OCI-LY1 (cell line): Measurements from ENCODE around the gene MRPL22.

ENCODE experiments used
- H2AFZ ChIP-seq: fragments of 200-600 bp; sonication (generic), shearing (Covaris generic); 2 replicates; pipeline ENCODE4 v1.6.0; 2014; ENCODE audit warnings: antibody characterized with exemption, mild to moderate bottlenecking, low read length
- H3F3A ChIP-seq: fragments of 200-600 bp; sonication (generic), shearing (Covaris generic); 2 replicates; pipeline ENCODE4 v1.6.0; 2014; ENCODE audit warnings: mild to moderate bottlenecking, antibody characterized with exemption, low read length, moderate library complexity; ENCODE audit not compliant: insufficient read depth
- H3K27ac ChIP-seq: fragments of 200-600 bp; sonication (generic); 2 replicates; pipeline ENCODE4 v1.5.1; 2014; ENCODE audit warnings: low read length, mixed run types, mild to moderate bottlenecking, low read depth; ENCODE audit not compliant: poor library complexity, severe bottlenecking
- H3K27me3 ChIP-seq: fragments of 200-600 bp; sonication (generic); 2 replicates; pipeline ENCODE4 v1.6.0; 2014; ENCODE audit warnings: antibody characterized with exemption, mild to moderate bottlenecking, low read length, moderate library complexity; ENCODE audit not compliant: insufficient read depth
- H3K36me3 ChIP-seq: fragments of 200-600 bp; sonication (generic); 2 replicates; pipeline ENCODE4 v1.6.1; 2014; ENCODE audit warnings: mild to moderate bottlenecking, antibody characterized with exemption, low read length, moderate library complexity, mixed read lengths; ENCODE audit not compliant: insufficient read depth
- H3K4me1 ChIP-seq: fragments of 200-600 bp; sonication (generic); 2 replicates; pipeline ENCODE4 v1.5.1; 2014; ENCODE audit warnings: mild to moderate bottlenecking, low read length, moderate library complexity; ENCODE audit not compliant: insufficient read depth, severe bottlenecking
- H3K4me2 ChIP-seq: fragments of 200-600 bp; sonication (generic), shearing (Covaris generic); 2 replicates; pipeline ENCODE4 v1.6.1; 2014; ENCODE audit warnings: low read length
- H3K4me3 ChIP-seq: fragments of 200-600 bp; sonication (generic); 2 replicates; pipeline ENCODE4 v1.5.1; 2014; ENCODE audit warnings: low read length, low read depth, mild to moderate bottlenecking, mixed read lengths; ENCODE audit not compliant: poor library complexity, severe bottlenecking
- H3K79me2 ChIP-seq: fragments of 200-600 bp; shearing (Covaris generic); 2 replicates; pipeline ENCODE4 v1.6.1; 2016; ENCODE audit warnings: mixed run types, low read length, mixed read lengths; ENCODE audit not compliant: insufficient read depth
- H3K9ac ChIP-seq: fragments of 200-600 bp; sonication (generic), shearing (Covaris generic); 2 replicates; pipeline ENCODE4 v1.6.1; 2014; ENCODE audit warnings: mild to moderate bottlenecking, low read length, mixed read lengths
- H3K9me2 ChIP-seq: fragments of 200-600 bp; sonication (generic), shearing (Covaris generic); 2 replicates; pipeline ENCODE4 v1.6.1; 2014; ENCODE audit warnings: low read depth, mild to moderate bottlenecking, low read length, mixed read lengths
- H3K9me3 ChIP-seq: fragments of 200-600 bp; shearing (Covaris generic); 2 replicates; pipeline ENCODE4 v1.6.1; 2014; ENCODE audit warnings: low read length, mixed read lengths
- H4K20me1 ChIP-seq: fragments of 200-600 bp; sonication (generic), shearing (Covaris generic); 2 replicates; pipeline ENCODE4 v1.6.0; 2016; ENCODE audit warnings: mild to moderate bottlenecking, low read length; ENCODE audit not compliant: insufficient read depth
- CTCF ChIP-seq: fragments of 200-600 bp; sonication (generic), shearing (Covaris generic); IDR thresholded peaks from 2 replicates; pipeline ENCODE4 v1.5.1; 2017; ENCODE audit warnings: mild to moderate bottlenecking, antibody characterized with exemption, low read length, moderate library complexity, mixed read lengths
- EZH2 ChIP-seq: fragments of 200-600 bp; sonication (generic), shearing (Covaris generic); IDR thresholded peaks from 2 replicates; pipeline ENCODE4 v1.8.0; 2017; ENCODE audit warnings: borderline replicate concordance, mixed run types, mild to moderate bottlenecking, antibody characterized with exemption, low read length, moderate library complexity, mixed read lengths

The MRPL22 gene

GRCh38 chr5:154923441-154924430 is 17.1 kb upstream of the MRPL22 start:
- H3K4me2 ChIP-seq: no peak overlapping the region
- H3K27me3 ChIP-seq: no peaks in the 10 kb centered on the region
- no peak overlapping the region for H3K27ac ChIP-seq
- H2AFZ ChIP-seq: no peak overlapping the region
- no peaks in the 10 kb centered on the region for H3K9me3 ChIP-seq
- H3K9me2 ChIP-seq: no peaks in the 10 kb centered on the region
- peaks cover 86% of the 10 kb centered on the region for H3K36me3 ChIP-seq
- no peaks in the 10 kb centered on the region for H4K20me1 ChIP-seq
- H3K79me2 ChIP-seq: no peaks in the 10 kb centered on the region
- H3K4me3 ChIP-seq: no peak overlapping the region
- H3K4me1 ChIP-seq: no peaks in the 10 kb centered on the region
- TF ChIP-seq CTCF (no peak), EZH2 (no peak)
- H3F3A ChIP-seq: no peaks in the 10 kb centered on the region; the same call in 1 of the 2 replicates
- no peak overlapping the region for H3K9ac ChIP-seq

GRCh38 chr5:154933537-154933936 is 7.3 kb upstream of the MRPL22 start:
- H3K79me2 ChIP-seq: 0 out of 2 replicates have a peak, but pooled peaks cover 11% of the 10 kb centered on the region
- no peaks in the 10 kb centered on the region for H3K27me3 ChIP-seq
- peaks cover 15% of the 10 kb centered on the region for H3K4me1 ChIP-seq
- no peaks in the 10 kb centered on the region for H3K9me2 ChIP-seq
- no peak overlapping the region for H3K9ac ChIP-seq
- no peak overlapping the region for H3K4me3 ChIP-seq
- H3K36me3 ChIP-seq: peaks cover 53% of the 10 kb centered on the region
- no peaks in the 10 kb centered on the region for H4K20me1 ChIP-seq
- no peak overlapping the region for H2AFZ ChIP-seq
- H3K27ac ChIP-seq: no peak overlapping the region
- no peak for TF ChIP-seq CTCF
- TF ChIP-seq EZH2: no peak
- no peaks in the 10 kb centered on the region for H3K9me3 ChIP-seq
- no peaks in the 10 kb centered on the region for H3F3A ChIP-seq
- H3K4me2 ChIP-seq: no peak overlapping the region

DNA sequence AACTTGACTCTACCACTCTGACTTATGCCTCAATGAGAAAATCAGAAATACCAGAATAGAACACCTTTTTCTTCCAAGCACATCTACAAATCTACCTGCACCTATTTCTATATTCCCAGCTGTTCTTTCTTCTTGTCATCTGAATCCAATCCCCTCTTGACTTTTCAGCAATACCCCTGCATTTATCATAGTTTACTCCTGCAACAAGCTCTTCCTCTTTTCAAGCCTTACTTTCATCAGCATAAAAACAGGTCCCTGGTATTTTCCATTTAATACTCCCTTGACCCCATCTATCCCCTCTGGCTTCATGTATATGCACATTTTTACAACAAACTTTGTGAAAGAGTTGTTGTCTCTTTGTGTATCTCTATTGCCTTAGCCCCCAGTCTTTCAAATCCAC is 6.0 kb upstream of the MRPL22 start:
- 0 out of 2 replicates have a peak, but pooled peaks cover 11% of the 10 kb centered on the region for H3K79me2 ChIP-seq
- H3K27me3 ChIP-seq: no peaks in the 10 kb centered on the region
- no peak overlapping the region for H2AFZ ChIP-seq
- H3K4me2 ChIP-seq: no peak overlapping the region
- 0 out of 2 replicates have a peak, but pooled peaks cover 2% of the 10 kb centered on the region for H3F3A ChIP-seq
- no peak for TF ChIP-seq CTCF
- no peak overlapping the region for H3K27ac ChIP-seq
- no peaks in the 10 kb centered on the region for H3K9me2 ChIP-seq
- peaks cover 22% of the 10 kb centered on the region for H3K4me1 ChIP-seq
- H3K9ac ChIP-seq: no peak overlapping the region
- H3K4me3 ChIP-seq: no peak overlapping the region
- no peaks in the 10 kb centered on the region for H3K9me3 ChIP-seq
- H3K36me3 ChIP-seq: peaks cover 43% of the 10 kb centered on the region
- H4K20me1 ChIP-seq: no peaks in the 10 kb centered on the region
